Stimulated activated naive CD8-positive, alpha-beta T cell treated with anti-CD3 and anti-CD28 coated beads, Interleukin-15, Interleukin-2, amounts not matched to agents 100 U/mL and 50 U/mL, for 24 hours (primary cell): ENCODE measurements around the gene NPIPA8.
"Not testable (repeated sequence)": the region's sequence is repeated elsewhere in the genome, so short reads cannot be mapped to it uniquely, and the experiment has no call there.

ENCODE experiments used
- ATAC-seq: fragments of 150-1000 bp; cut with Tn5 transposase; one replicate; pipeline ENCODE4 v1.10.0; 2021
- DNase-seq: peaks from one replicate; pipeline ENCODE4 v3.0.0; 2021

NPIPA8 gene

DNA sequence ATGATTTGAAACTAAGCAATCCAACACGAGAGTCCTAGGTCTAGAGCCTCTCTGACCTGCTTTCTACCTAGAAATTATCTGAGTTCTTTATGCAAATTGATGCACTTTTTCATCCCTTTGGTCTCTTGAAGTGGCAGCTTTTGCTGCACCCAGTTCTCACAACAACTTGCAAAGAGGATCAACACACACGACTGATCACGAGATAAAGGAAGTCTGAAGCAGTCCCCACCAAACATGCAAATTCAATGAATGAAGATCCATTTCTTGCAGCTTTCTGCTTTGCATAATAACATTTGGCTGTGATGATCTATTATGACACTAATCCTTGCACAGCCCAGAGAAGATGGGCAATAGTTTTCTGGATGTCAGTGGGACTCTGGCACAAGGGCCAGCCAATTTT lies 56.2 kb downstream of the NPIPA8 start:
- not testable (repeated sequence) for ATAC-seq, DNase-seq

DNA sequence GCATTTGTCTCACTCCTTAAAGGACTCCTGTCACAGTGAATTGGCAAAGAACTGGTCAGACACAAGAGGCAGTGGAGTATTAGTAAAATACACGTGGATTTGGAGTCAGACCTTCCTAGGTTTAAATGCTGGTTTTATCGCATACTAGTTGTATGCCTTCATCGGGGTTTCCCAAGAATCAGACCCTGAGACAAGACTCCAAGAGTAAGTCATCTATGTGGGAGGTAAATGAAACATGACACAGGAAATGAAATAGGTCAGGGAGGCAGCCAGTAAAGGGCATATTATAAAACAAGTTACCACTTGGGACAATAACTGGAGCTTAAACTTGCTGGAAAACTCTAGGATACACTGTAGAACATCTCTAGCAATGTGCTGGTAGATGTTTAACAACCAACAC lies 59.8 kb downstream of the NPIPA8 start:
- DNase-seq, ATAC-seq: not testable (repeated sequence)

DNA sequence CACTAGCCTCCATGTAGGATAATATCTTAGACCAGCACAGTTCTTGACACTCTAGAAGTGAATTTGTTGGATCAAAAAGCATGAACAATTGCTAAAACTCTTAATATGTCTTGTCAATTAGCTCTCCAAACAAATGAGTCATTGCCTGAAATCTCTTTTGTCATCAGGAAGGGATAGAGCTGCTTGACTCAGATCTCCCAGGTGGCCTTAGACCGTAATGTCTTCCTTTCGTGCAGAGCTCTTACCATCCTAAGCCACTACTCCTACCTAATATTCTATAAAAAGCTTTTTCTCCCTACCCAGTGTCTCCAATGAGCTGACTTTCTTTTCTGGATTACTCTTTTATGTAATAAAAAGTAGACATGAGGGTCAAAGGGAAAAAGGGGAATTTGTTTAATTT lies 66.4 kb downstream of the NPIPA8 start:
- ATAC-seq, DNase-seq: not testable (repeated sequence)
